Small intestine (tissue), 7 donors: ENCODE measurements around the gene IL2RA. TPM values are rescaled to one million over a fixed set of nuclear protein-coding genes. Genes with fewer than 3 reads are reported as not detected.

ENCODE experiments used
- DNase-seq, 2 donors: peaks; one replicate each; pipeline versions ENCODE4 v3.0.0 to v3.0.0-alpha.2; 2013
- FAIRE-seq: peaks from 2 replicates; lab custom pipeline; 2012; peaks lifted over from hg19 to GRCh38; lab: Jason Lieb, UNC
- H3K27ac ChIP-seq, 3 donors: one replicate each; pipeline ENCODE4 v1.5.1; 2013; ENCODE audit warnings: low read length in 2 of 3, mild to moderate bottlenecking in 2 of 3, control low read depth in 1 of 3, inconsistent platforms in 1 of 3, low read depth in 1 of 3, moderate library complexity in 1 of 3
- H3K27me3 ChIP-seq, 3 donors: one replicate each; pipeline ENCODE4 v1.6.1; 2013; ENCODE audit warnings: low read length in 3 of 3, inconsistent platforms in 1 of 3; ENCODE audit not compliant: control insufficient read depth in 3 of 3, insufficient read depth in 3 of 3
- H3K36me3 ChIP-seq, 3 donors: one replicate each; pipeline ENCODE4 v1.6.1; 2013; ENCODE audit warnings: low read length in 3 of 3, inconsistent platforms in 1 of 3, low read depth in 1 of 3, mild to moderate bottlenecking in 1 of 3, moderate library complexity in 1 of 3; ENCODE audit not compliant: control insufficient read depth in 3 of 3, insufficient read depth in 2 of 3
- H3K4me1 ChIP-seq, 3 donors: one replicate each; pipeline ENCODE4 v1.6.1; 2013; ENCODE audit warnings: low read length in 2 of 3, inconsistent platforms in 1 of 3, low read depth in 1 of 3, mild to moderate bottlenecking in 1 of 3, moderate library complexity in 1 of 3; ENCODE audit not compliant: control insufficient read depth in 3 of 3, insufficient read depth in 2 of 3
- H3K4me3 ChIP-seq, 3 donors: one replicate each; pipeline ENCODE4 v1.5.1; 2013; ENCODE audit warnings: low read length in 3 of 3, control low read depth in 1 of 3, inconsistent platforms in 1 of 3, low read depth in 1 of 3, mild to moderate bottlenecking in 1 of 3, moderate library complexity in 1 of 3
- H3K9me3 ChIP-seq, 2 donors: one replicate each; pipeline ENCODE4 v1.6.1; 2013; ENCODE audit warnings: low read depth in 1 of 2, low read length in 1 of 2; ENCODE audit not compliant: control insufficient read depth in 2 of 2, insufficient read depth in 1 of 2
- WGBS, 3 donors: extraction: QIAGEN DNeasy Blood & Tissue Kit; methylation state at CpG; one replicate each; pipeline ENCODE4 v1.1.7; 2013; 5-methylcytosine and 5-hydroxymethylcytosine counted together
- polyA plus RNA-seq, 4 donors: library from polyadenylated mRNA; stranded (reverse) in 3 of 4; unstranded in 1 of 4; fragments of 200-250 nt in 3 of 4; fragments of 120-200 nt in 1 of 4; gene quantifications; one replicate each; pipeline versions ENCODE4 v1.2.1 to v1.2.3, GENCODE V29; 2013
- donor health status: healthy with polysubstance abuse.
- donor health status: control.
- donor health status: control.
- donor health status: Bipolar disorder and iron deficiency.
- donor health status: healthy.

The IL2RA gene
- polyA plus RNA-seq, 4 donors = 0.43 to 2.1 (median 1.1) TPM; not detected in 1

- H3K4me1 ChIP-seq = peaks cover 3 to 7% (median 6%) of the 10 kb centered on the region in 3 donors
- FAIRE-seq = no peak
- H3K36me3 ChIP-seq = no peaks in the 10 kb centered on the region
- WGBS, 3 donors = 79 to 84% (median 82%) methylated on average over 17 of the region's 17 CpGs
- DNase-seq = no peak
- H3K4me3 ChIP-seq = no peak overlapping the region
- H3K27ac ChIP-seq = no peak overlapping the region
- no peaks in the 10 kb centered on the region for H3K9me3 ChIP-seq
- no peaks in the 10 kb centered on the region for H3K27me3 ChIP-seq
Observed at GRCh38 chr10:6013413-6014192, 48.6 kb downstream of the IL2RA start.

DNA sequence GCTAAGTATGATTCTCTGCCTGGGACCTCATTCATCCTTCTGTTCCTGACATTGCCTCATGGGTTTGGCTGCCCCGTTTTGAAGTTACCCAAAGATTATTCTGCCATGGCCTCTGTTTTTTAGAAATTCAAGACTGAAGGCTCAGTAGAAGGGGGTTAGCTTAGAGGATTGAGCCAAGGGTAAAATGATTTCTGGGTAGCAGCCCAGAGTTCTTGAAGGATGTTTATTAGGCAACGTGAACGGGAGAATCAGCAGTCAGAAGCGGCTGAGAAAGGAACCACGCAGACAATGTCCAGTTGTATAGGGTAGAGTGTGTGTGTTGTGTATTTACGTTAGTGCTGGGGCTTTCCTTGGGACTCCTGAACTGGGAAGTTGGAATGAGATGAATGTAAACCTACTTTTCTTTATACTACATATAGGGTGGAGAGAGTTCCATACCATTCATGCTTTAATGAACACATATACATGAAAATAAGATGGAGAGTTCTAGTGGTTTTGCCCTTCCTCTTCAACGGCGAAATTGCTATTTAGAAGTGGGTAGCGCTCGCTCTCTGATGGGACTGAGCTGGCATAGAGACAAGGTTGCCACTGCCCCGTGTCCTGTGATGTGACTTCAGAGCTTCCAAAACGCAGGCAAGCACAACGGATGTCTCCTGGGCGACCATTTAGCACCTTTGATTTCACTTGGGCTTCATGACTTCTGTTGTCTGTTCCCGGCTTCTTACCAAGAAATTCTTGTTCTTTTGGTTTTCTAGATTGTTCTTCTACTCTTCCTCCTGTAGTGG, 49.9 kb downstream of the IL2RA start:
- Histone ChIP-seq H3K36me3 (no peaks in the 10 kb centered on the region), H3K9me3 (peaks cover 0 to 4% of the 10 kb centered on the region in 2 donors), H3K4me3 (no peak overlapping the region), H3K27me3 (no peaks in the 10 kb centered on the region), H3K4me1 (peaks cover 0 to 2% (median 0%) of the 10 kb centered on the region in 3 donors), H3K27ac (no peak overlapping the region)
- DNase-seq (no peak), FAIRE-seq (no peak)
- 81 to 93% (median 91%) methylated on average over 15 of the region's 15 CpGs for WGBS, 3 donors

GRCh38 chr10:6011558-6011957, 50.6 kb downstream of the IL2RA start:
- Histone ChIP-seq H3K27me3 (no peaks in the 10 kb centered on the region), H3K9me3 (peaks cover 0 to 4% of the 10 kb centered on the region in 2 donors), H3K4me3 (no peak overlapping the region), H3K27ac (no peak overlapping the region), H3K4me1 (no peaks in the 10 kb centered on the region), H3K36me3 (no peaks in the 10 kb centered on the region)
- FAIRE-seq (no peak), DNase-seq (no peak)
- WGBS, 3 donors = 92 to 96% (median 93%) methylated on average over 8 of the region's 8 CpGs

DNA sequence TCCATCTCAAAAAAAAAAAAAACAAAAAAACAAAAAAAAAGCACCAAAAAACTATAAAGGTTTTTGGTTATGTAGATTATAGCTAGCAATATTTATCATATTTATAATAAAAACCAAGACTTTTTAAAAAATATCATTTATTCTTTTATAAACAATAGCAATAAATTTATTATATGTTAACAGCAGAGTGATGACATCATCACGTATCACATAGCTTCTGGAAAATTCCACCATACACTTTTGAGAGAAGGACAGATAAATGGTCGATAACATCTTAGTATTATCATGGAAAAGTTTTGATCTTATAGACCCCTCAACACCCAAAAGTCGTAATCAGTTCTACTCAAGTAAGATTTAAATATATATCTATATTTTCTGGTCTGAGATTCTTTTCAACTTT, 51.6 kb downstream of the IL2RA start:
- H3K4me3 ChIP-seq = no peak overlapping the region
- no peaks in the 10 kb centered on the region for H3K27me3 ChIP-seq
- FAIRE-seq (no peak), DNase-seq (no peak)
- H3K4me1 ChIP-seq = no peaks in the 10 kb centered on the region
- WGBS, 3 donors = 89 to 93% (median 90%) methylated on average over 3 of the region's 3 CpGs
- no peaks in the 10 kb centered on the region for H3K36me3 ChIP-seq
- peaks cover 0 to 4% of the 10 kb centered on the region in 2 donors for H3K9me3 ChIP-seq
- H3K27ac ChIP-seq = no peak overlapping the region

- Histone ChIP-seq H3K4me3 (no peak overlapping the region), H3K36me3 (no peaks in the 10 kb centered on the region), H3K27me3 (no peaks in the 10 kb centered on the region), H3K27ac (no peak overlapping the region), H3K9me3 (peaks cover 0 to 4% of the 10 kb centered on the region in 2 donors), H3K4me1 (no peaks in the 10 kb centered on the region)
- FAIRE-seq (no peak), DNase-seq (no peak)
- WGBS, 3 donors = 87 to 93% (median 87%) methylated on average over 4 of the region's 4 CpGs
Observed at GRCh38 chr10:6009961-6010360, 52.2 kb downstream of the IL2RA start.

DNA sequence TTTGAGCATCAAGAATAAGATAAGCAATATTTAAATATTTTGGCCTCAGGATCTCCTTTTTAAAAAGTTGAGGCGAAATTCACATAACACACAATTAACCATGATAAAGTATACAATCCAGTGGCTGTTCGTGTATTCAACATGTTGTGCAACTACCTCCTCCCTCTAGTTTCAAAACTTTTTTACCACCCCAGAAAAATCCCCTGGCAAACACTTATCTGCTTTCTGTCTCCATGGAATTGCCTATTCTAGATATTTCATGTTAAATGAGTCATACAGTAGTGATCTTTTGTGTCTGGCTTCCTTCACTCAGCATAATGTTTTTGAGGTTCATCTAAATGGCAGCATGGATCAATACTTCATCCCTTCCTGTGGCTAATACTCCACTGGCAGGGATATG, 53.0 kb downstream of the IL2RA start:
- H3K4me1 ChIP-seq = no peaks in the 10 kb centered on the region
- no peak overlapping the region for H3K4me3 ChIP-seq
- H3K27me3 ChIP-seq = no peaks in the 10 kb centered on the region
- no peaks in the 10 kb centered on the region for H3K36me3 ChIP-seq
- no peak overlapping the region for H3K27ac ChIP-seq
- peaks cover 0 to 4% of the 10 kb centered on the region in 2 donors for H3K9me3 ChIP-seq
- DNase-seq (no peak), FAIRE-seq (no peak)
- 43 to 56% (median 46%) methylated on average over 2 of the region's 2 CpGs for WGBS, 3 donors

- DNase-seq = no peak
- 58 to 62% (median 62%) methylated on average over 5 of the region's 5 CpGs for WGBS, 3 donors
- no peak for FAIRE-seq
- peak overlapping the region in 1 of 3 donors; percentile 63 for H3K27ac ChIP-seq
- H3K27me3 ChIP-seq = no peaks in the 10 kb centered on the region
- H3K9me3 ChIP-seq = peaks cover 0 to 4% of the 10 kb centered on the region in 2 donors
- no peak overlapping the region for H3K4me3 ChIP-seq
- no peaks in the 10 kb centered on the region for H3K36me3 ChIP-seq
- H3K4me1 ChIP-seq = no peaks in the 10 kb centered on the region
Observed at GRCh38 chr10:6008497-6009142, 53.5 kb downstream of the IL2RA start.

- Histone ChIP-seq H3K36me3 (no peaks in the 10 kb centered on the region), H3K27me3 (no peaks in the 10 kb centered on the region), H3K4me1 (no peaks in the 10 kb centered on the region), H3K9me3 (peaks cover 0 to 4% of the 10 kb centered on the region in 2 donors), H3K4me3 (no peak overlapping the region), H3K27ac (no peak overlapping the region)
- WGBS, 3 donors = 55 to 100% (median 93%) methylated on average over 1 of the region's 1 CpG
- no peak for DNase-seq
- FAIRE-seq = no peak
Observed at GRCh38 chr10:6006991-6007390, 55.2 kb downstream of the IL2RA start.
